GM23338 (cell line): ENCODE results near the gene CHMP3. TPM values are rescaled to one million over a fixed set of nuclear protein-coding genes. Genes with fewer than 3 reads are reported as not detected.

ENCODE experiments used
- ATAC-seq: fragments of 200-7000 bp; cut with Tn5 transposase; 3 replicates; pipeline ENCODE4 v1.9.1; 2020
- DNase-seq: peaks from one replicate; pipeline ENCODE4 v3.0.0-alpha.2; 2015; ENCODE audit warnings: low spot score
- H2AFZ ChIP-seq: fragments of 200-600 bp; sonication (generic); 2 replicates; pipeline ENCODE4 v1.8.0; 2016; ENCODE audit warnings: antibody characterized with exemption, mild to moderate bottlenecking, moderate library complexity
- H3F3A ChIP-seq: fragments of 200-600 bp; sonication (generic); replicated peaks from 2 replicates; pipeline ENCODE4 v1.8.0; 2017; ENCODE audit warnings: antibody characterized with exemption, mixed run types, low read depth
- H3K27ac ChIP-seq: fragments of 200-600 bp; sonication (generic); 2 replicates; pipeline ENCODE4 v1.6.1; 2016; ENCODE audit warnings: low read depth
- H3K27me3 ChIP-seq: fragments of 200-600 bp; sonication (generic); 2 replicates; pipeline ENCODE4 v1.8.0; 2016; ENCODE audit warnings: mild to moderate bottlenecking, mixed run types, moderate library complexity; ENCODE audit not compliant: insufficient read depth
- H3K36me3 ChIP-seq: fragments of 200-600 bp; sonication (generic); 2 replicates; pipeline ENCODE4 v1.8.0; 2016; ENCODE audit warnings: mild to moderate bottlenecking; ENCODE audit not compliant: insufficient read depth
- H3K4me1 ChIP-seq: fragments of 200-600 bp; sonication (generic); 2 replicates; pipeline ENCODE4 v1.8.0; 2016; ENCODE audit warnings: mild to moderate bottlenecking, moderate library complexity; ENCODE audit not compliant: insufficient read depth
- H3K4me2 ChIP-seq: fragments of 200-600 bp; sonication (generic); 2 replicates; pipeline ENCODE4 v1.7.1; 2017; ENCODE audit warnings: mixed run types
- H3K4me3 ChIP-seq: fragments of 200-600 bp; sonication (generic); 2 replicates; pipeline ENCODE4 v1.6.1; 2016; ENCODE audit warnings: mixed run types
- H3K79me2 ChIP-seq: fragments of 200-600 bp; sonication (generic); replicated peaks from 2 replicates; pipeline ENCODE4 v1.8.0; 2017; ENCODE audit warnings: mild to moderate bottlenecking; ENCODE audit not compliant: insufficient read depth
- H3K9me2 ChIP-seq: fragments of 200-600 bp; sonication (generic); 2 replicates; pipeline ENCODE4 v1.8.0; 2017; ENCODE audit not compliant: insufficient read depth
- H4K20me1 ChIP-seq: fragments of 200-600 bp; sonication (generic); replicated peaks from 2 replicates; pipeline ENCODE4 v1.8.0; 2017; ENCODE audit warnings: mild to moderate bottlenecking; ENCODE audit not compliant: insufficient read depth
- H3K27ac Mint-ChIP-seq: 2 replicates; pipeline ENCODE4 v1.8.0; 2020; ENCODE audit warnings: inconsistent platforms, mild to moderate bottlenecking, moderate library complexity, mixed read lengths
- H3K27me3 Mint-ChIP-seq: 3 replicates; pipeline ENCODE4 v1.8.0; 2022; ENCODE audit warnings: low read depth, mild to moderate bottlenecking, moderate library complexity, mixed read lengths, inconsistent platforms; ENCODE audit not compliant: insufficient read depth, poor library complexity
- H3K36me3 Mint-ChIP-seq: 3 replicates; pipeline ENCODE4 v1.8.0; 2021; ENCODE audit warnings: low read depth, mild to moderate bottlenecking, inconsistent platforms, moderate library complexity, mixed read lengths
- H3K4me1 Mint-ChIP-seq: 3 replicates; pipeline ENCODE4 v1.8.0; 2020; ENCODE audit warnings: mild to moderate bottlenecking, inconsistent platforms, mixed read lengths
- H3K4me3 Mint-ChIP-seq: 3 replicates; pipeline ENCODE4 v1.8.0; 2021; ENCODE audit warnings: moderate library complexity, mild to moderate bottlenecking, inconsistent platforms, mixed read lengths
- H3K9me3 Mint-ChIP-seq: 3 replicates; pipeline ENCODE4 v1.8.0; 2020; ENCODE audit warnings: moderate library complexity, mild to moderate bottlenecking, inconsistent platforms, mixed read lengths
- CREB1 ChIP-seq: fragments of 250-450 bp; sonication (Bioruptor Pico); IDR thresholded peaks from 2 replicates; pipeline ENCODE4 v1.5.0; 2020; ENCODE audit warnings: low read depth, mild to moderate bottlenecking, moderate library complexity
- EZH2 ChIP-seq: fragments of 200-600 bp; sonication (generic); IDR thresholded peaks from one replicate; pipeline ENCODE4 v1.8.0; 2017; ENCODE audit warnings: antibody characterized with exemption, mild to moderate bottlenecking, low read depth; ENCODE audit not compliant: unreplicated experiment
- EZH2phosphoT487 ChIP-seq: fragments of 200-600 bp; sonication (generic); IDR thresholded peaks from one replicate; pipeline ENCODE4 v1.8.1; 2018; ENCODE audit warnings: antibody characterized with exemption; ENCODE audit not compliant: unreplicated experiment
- JUNB ChIP-seq: IDR thresholded peaks from one replicate; pipeline ENCODE4 v1.6.1; 2016; ENCODE audit warnings: antibody characterized with exemption; ENCODE audit not compliant: unreplicated experiment
- NANOG ChIP-seq: IDR thresholded peaks from 2 replicates; pipeline ENCODE4 v1.6.1; 2016; ENCODE audit warnings: antibody characterized with exemption, borderline replicate concordance
- POLR2AphosphoS5 ChIP-seq: IDR thresholded peaks from 2 replicates; pipeline ENCODE4 v1.6.1; 2016; ENCODE audit warnings: antibody characterized with exemption, low read depth
- STAT1 ChIP-seq: IDR thresholded peaks from one replicate; pipeline ENCODE4 v1.6.1; 2016; ENCODE audit warnings: antibody characterized with exemption; ENCODE audit not compliant: unreplicated experiment
- ZNF114 ChIP-seq: fragments of 250-450 bp; sonication (Bioruptor Pico); IDR thresholded peaks from 2 replicates; pipeline ENCODE4 v1.5.0; 2020; ENCODE audit warnings: mild to moderate bottlenecking, moderate library complexity
- ZNF331 ChIP-seq: fragments of 250-450 bp; sonication (Bioruptor Pico); IDR thresholded peaks from 2 replicates; pipeline ENCODE4 v1.5.0; 2020; ENCODE audit warnings: low read depth, mild to moderate bottlenecking, moderate library complexity
- polyA plus RNA-seq: library from polyadenylated mRNA; unstranded; fragments of >200 nt; fragmentation: Nextera tagmentation; extraction: Ambion mirVana; gene quantifications from 2 replicates; pipeline ENCODE4 v1.2.1, GENCODE V29; 2016
- total RNA-seq: library from RNA; depleted of rRNA; stranded (reverse); fragments of >200 nt; shearing (Covaris generic); gene quantifications from 2 replicates; pipeline ENCODE4 v1.2.3, GENCODE V29; 2014
- TF ChIP-seq, protein P1 (sequence below): fragments of 250-450 bp; sonication (Bioruptor Pico); IDR thresholded peaks from 2 replicates; pipeline ENCODE4 v1.5.0; 2020; ENCODE audit warnings: mild to moderate bottlenecking, moderate library complexity
- TF ChIP-seq, protein P2 (sequence below): IDR thresholded peaks from one replicate; pipeline ENCODE4 v1.6.1; 2018; ENCODE audit warnings: antibody characterized with exemption; ENCODE audit not compliant: unreplicated experiment
- TF ChIP-seq, protein P3 (sequence below), 2 experiments: fragments of 200-600 bp in 1 of 2; sonication (generic) in 1 of 2; conservative IDR thresholded peaks; 2 replicates each; pipeline versions ENCODE4 v1.5.1 to v1.6.1; 2016 to 2017; ENCODE audit warnings: antibody characterized with exemption in 2 of 2, low read depth in 2 of 2, mild to moderate bottlenecking in 2 of 2, moderate library complexity in 1 of 2
- TF ChIP-seq, protein P4 (sequence below): IDR thresholded peaks from 2 replicates; pipeline ENCODE4 v1.6.1; 2016; ENCODE audit warnings: antibody characterized with exemption

CHMP3 gene
- total and polyA plus RNA-seq, 2 experiments from 2014 or later = 15.5 to 15.6 TPM

DNA sequence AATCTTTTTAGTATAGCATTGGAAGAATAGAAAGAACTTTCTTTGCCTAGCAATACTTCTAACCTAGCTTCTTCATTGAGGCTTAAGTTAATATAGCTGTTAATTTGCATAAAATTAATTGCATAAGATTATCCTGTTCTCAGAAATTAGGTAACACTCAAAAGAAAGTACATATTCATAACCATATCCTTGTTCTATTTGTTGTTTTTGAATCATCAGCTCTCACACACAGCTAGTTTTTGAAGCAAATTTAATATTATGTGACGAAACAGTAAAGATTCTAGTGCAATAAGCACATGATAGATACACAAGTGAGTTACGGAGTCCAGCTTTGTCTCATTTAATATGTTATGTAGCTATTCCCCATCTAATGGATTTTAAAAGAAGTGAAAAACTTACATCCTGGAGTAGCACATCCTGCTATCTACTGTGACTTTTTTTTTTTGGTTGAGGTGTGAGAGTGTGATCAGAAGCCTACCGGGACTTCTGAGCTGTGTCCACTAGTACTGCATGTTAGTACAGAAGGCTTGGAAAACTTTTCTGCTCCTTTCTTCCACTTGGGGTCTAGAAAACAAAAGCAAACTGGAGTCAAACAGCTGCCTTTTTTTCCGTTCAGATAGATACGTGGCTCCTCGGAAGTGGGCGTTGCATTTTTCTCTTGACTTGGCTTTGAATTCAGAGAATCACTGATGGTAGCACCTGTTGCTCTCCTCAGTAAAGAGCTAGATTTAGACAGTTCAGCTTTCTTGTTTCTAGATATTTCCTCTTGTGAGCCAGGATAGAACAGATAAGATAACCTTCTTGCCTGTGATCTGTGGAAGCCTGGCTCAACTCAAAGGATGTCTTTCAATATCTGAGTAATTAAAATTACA is 94.8 kb downstream of the CHMP3 start:
- Histone ChIP-seq H3K27ac (no peak overlapping the region), H3K4me1 (no peaks in the 10 kb centered on the region), H3K27me3 (no peaks in the 10 kb centered on the region), H3K4me3 (no peak overlapping the region), H2AFZ (no peak overlapping the region), H3K4me2 (no peak overlapping the region), H3F3A (no peaks in the 10 kb centered on the region), H3K36me3 (peaks cover 38% of the 10 kb centered on the region), H4K20me1 (peaks cover 8% of the 10 kb centered on the region; the same call in 1 of the 2 replicates), H3K79me2 (no peaks in the 10 kb centered on the region), H3K9me2 (no peaks in the 10 kb centered on the region)
- Mint-ChIP-seq H3K4me1 (no peaks in the 10 kb centered on the region), H3K4me3 (no peak overlapping the region), H3K27ac (no peak overlapping the region; the same call in 1 of the 2 replicates), H3K27me3 (no peaks in the 10 kb centered on the region), H3K9me3 (no peaks in the 10 kb centered on the region), H3K36me3 (peaks cover 30% of the 10 kb centered on the region)
- DNase-seq = no peak
- TF ChIP-seq, protein P1, sequence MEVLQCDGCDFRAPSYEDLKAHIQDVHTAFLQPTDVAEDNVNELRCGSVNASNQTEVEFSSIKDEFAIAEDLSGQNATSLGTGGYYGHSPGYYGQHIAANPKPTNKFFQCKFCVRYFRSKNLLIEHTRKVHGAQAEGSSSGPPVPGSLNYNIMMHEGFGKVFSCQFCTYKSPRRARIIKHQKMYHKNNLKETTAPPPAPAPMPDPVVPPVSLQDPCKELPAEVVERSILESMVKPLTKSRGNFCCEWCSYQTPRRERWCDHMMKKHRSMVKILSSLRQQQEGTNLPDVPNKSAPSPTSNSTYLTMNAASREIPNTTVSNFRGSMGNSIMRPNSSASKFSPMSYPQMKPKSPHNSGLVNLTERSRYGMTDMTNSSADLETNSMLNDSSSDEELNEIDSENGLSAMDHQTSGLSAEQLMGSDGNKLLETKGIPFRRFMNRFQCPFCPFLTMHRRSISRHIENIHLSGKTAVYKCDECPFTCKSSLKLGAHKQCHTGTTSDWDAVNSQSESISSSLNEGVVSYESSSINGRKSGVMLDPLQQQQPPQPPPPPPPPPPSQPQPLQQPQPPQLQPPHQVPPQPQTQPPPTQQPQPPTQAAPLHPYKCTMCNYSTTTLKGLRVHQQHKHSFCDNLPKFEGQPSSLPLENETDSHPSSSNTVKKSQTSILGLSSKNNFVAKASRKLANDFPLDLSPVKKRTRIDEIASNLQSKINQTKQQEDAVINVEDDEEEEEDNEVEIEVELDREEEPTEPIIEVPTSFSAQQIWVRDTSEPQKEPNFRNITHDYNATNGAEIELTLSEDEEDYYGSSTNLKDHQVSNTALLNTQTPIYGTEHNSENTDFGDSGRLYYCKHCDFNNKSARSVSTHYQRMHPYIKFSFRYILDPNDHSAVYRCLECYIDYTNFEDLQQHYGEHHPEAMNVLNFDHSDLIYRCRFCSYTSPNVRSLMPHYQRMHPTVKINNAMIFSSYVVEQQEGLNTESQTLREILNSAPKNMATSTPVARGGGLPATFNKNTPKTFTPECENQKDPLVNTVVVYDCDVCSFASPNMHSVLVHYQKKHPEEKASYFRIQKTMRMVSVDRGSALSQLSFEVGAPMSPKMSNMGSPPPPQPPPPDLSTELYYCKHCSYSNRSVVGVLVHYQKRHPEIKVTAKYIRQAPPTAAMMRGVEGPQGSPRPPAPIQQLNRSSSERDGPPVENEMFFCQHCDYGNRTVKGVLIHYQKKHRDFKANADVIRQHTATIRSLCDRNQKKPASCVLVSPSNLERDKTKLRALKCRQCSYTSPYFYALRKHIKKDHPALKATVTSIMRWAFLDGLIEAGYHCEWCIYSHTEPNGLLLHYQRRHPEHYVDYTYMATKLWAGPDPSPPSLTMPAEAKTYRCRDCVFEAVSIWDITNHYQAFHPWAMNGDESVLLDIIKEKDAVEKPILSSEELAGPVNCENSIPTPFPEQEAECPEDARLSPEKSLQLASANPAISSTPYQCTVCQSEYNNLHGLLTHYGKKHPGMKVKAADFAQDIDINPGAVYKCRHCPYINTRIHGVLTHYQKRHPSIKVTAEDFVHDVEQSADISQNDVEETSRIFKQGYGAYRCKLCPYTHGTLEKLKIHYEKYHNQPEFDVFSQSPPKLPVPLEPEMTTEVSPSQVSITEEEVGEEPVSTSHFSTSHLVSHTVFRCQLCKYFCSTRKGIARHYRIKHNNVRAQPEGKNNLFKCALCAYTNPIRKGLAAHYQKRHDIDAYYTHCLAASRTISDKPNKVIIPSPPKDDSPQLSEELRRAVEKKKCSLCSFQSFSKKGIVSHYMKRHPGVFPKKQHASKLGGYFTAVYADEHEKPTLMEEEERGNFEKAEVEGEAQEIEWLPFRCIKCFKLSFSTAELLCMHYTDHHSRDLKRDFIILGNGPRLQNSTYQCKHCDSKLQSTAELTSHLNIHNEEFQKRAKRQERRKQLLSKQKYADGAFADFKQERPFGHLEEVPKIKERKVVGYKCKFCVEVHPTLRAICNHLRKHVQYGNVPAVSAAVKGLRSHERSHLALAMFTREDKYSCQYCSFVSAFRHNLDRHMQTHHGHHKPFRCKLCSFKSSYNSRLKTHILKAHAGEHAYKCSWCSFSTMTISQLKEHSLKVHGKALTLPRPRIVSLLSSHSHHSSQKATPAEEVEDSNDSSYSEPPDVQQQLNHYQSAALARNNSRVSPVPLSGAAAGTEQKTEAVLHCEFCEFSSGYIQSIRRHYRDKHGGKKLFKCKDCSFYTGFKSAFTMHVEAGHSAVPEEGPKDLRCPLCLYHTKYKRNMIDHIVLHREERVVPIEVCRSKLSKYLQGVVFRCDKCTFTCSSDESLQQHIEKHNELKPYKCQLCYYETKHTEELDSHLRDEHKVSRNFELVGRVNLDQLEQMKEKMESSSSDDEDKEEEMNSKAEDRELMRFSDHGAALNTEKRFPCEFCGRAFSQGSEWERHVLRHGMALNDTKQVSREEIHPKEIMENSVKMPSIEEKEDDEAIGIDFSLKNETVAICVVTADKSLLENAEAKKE (CRISPR knock-in tag) = no peak
- TF ChIP-seq, protein P2, sequence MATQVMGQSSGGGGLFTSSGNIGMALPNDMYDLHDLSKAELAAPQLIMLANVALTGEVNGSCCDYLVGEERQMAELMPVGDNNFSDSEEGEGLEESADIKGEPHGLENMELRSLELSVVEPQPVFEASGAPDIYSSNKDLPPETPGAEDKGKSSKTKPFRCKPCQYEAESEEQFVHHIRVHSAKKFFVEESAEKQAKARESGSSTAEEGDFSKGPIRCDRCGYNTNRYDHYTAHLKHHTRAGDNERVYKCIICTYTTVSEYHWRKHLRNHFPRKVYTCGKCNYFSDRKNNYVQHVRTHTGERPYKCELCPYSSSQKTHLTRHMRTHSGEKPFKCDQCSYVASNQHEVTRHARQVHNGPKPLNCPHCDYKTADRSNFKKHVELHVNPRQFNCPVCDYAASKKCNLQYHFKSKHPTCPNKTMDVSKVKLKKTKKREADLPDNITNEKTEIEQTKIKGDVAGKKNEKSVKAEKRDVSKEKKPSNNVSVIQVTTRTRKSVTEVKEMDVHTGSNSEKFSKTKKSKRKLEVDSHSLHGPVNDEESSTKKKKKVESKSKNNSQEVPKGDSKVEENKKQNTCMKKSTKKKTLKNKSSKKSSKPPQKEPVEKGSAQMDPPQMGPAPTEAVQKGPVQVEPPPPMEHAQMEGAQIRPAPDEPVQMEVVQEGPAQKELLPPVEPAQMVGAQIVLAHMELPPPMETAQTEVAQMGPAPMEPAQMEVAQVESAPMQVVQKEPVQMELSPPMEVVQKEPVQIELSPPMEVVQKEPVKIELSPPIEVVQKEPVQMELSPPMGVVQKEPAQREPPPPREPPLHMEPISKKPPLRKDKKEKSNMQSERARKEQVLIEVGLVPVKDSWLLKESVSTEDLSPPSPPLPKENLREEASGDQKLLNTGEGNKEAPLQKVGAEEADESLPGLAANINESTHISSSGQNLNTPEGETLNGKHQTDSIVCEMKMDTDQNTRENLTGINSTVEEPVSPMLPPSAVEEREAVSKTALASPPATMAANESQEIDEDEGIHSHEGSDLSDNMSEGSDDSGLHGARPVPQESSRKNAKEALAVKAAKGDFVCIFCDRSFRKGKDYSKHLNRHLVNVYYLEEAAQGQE = no peak
- TF ChIP-seq ZNF114 (no peak), CREB1 (CRISPR knock-in tag) (no peak), POLR2AphosphoS5 (no peak), ZNF331 (CRISPR knock-in tag) (no peak), JUNB (no peak), EZH2 (no peak), EZH2phosphoT487 (no peak), NANOG (no peak), STAT1 (no peak)
- TF ChIP-seq, protein P3, sequence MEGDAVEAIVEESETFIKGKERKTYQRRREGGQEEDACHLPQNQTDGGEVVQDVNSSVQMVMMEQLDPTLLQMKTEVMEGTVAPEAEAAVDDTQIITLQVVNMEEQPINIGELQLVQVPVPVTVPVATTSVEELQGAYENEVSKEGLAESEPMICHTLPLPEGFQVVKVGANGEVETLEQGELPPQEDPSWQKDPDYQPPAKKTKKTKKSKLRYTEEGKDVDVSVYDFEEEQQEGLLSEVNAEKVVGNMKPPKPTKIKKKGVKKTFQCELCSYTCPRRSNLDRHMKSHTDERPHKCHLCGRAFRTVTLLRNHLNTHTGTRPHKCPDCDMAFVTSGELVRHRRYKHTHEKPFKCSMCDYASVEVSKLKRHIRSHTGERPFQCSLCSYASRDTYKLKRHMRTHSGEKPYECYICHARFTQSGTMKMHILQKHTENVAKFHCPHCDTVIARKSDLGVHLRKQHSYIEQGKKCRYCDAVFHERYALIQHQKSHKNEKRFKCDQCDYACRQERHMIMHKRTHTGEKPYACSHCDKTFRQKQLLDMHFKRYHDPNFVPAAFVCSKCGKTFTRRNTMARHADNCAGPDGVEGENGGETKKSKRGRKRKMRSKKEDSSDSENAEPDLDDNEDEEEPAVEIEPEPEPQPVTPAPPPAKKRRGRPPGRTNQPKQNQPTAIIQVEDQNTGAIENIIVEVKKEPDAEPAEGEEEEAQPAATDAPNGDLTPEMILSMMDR (conservative IDR thresholded peaks at IDR 0.05; ENCODE audit: low read depth in 2 of 2) = no peak
- TF ChIP-seq, protein P4, sequence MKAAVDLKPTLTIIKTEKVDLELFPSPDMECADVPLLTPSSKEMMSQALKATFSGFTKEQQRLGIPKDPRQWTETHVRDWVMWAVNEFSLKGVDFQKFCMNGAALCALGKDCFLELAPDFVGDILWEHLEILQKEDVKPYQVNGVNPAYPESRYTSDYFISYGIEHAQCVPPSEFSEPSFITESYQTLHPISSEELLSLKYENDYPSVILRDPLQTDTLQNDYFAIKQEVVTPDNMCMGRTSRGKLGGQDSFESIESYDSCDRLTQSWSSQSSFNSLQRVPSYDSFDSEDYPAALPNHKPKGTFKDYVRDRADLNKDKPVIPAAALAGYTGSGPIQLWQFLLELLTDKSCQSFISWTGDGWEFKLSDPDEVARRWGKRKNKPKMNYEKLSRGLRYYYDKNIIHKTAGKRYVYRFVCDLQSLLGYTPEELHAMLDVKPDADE = no peak
- no peak for ATAC-seq
